Breast epithelium (tissue), 3 donors: ENCODE results near the gene PDK2.

ENCODE experiments used
- POLR2A ChIP-seq: fragments of 450-650 bp; IDR thresholded peaks from one replicate; pipeline ENCODE4 v1.6.1; 2016; ENCODE audit warnings: antibody characterized with exemption, mild to moderate bottlenecking, moderate library complexity
- POLR2AphosphoS5 ChIP-seq, 3 donors: sonication (generic); formaldehyde crosslinking; IDR thresholded peaks; one replicate each; pipeline ENCODE4 v1.6.1; 2017; ENCODE audit warnings: antibody characterized with exemption in 3 of 3
- TF ChIP-seq, protein P1 (sequence below), 3 donors: fragments of 450-650 bp; IDR thresholded peaks; one replicate each; pipeline ENCODE4 v1.5.1; 2016 to 2017; ENCODE audit warnings: antibody characterized with exemption in 3 of 3, mild to moderate bottlenecking in 3 of 3, moderate library complexity in 3 of 3

DNA sequence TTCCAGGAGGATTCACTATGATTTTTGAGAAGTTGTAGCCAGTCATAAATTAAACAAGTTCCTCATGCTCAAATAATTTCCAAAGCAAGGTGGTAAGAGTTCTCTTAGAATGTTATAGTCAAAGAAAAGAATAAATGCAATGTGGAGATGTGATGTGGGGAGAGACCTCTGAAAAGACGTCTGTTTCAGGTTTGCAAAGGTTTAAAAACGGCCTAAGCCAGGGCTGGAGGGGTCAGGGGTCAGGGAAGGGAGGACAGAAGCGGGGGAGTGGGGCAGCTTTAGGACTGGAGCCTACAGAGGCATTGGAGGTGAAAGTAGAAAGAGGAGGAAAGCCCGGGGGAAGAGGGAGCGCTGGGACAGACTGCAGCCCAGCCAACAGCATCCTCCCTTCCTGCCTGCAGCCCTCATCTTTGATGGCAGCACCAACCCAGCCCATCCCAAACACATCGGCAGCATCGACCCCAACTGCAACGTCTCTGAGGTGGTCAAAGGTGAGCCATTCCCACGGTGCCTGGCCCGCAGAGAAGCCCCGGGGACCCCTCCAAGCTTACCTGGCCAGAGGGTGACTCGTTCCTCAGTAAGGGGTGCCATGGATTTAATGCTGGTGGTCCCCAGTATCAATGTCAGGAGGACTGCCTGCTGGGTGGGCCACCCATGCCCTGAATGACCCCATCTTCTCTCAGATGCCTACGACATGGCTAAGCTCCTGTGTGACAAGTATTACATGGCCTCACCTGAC, 11.4 kb downstream of the PDK2 start:
- TF ChIP-seq, protein P1, sequence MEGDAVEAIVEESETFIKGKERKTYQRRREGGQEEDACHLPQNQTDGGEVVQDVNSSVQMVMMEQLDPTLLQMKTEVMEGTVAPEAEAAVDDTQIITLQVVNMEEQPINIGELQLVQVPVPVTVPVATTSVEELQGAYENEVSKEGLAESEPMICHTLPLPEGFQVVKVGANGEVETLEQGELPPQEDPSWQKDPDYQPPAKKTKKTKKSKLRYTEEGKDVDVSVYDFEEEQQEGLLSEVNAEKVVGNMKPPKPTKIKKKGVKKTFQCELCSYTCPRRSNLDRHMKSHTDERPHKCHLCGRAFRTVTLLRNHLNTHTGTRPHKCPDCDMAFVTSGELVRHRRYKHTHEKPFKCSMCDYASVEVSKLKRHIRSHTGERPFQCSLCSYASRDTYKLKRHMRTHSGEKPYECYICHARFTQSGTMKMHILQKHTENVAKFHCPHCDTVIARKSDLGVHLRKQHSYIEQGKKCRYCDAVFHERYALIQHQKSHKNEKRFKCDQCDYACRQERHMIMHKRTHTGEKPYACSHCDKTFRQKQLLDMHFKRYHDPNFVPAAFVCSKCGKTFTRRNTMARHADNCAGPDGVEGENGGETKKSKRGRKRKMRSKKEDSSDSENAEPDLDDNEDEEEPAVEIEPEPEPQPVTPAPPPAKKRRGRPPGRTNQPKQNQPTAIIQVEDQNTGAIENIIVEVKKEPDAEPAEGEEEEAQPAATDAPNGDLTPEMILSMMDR (IDR thresholded peaks at IDR 0.05): no peak
- TF ChIP-seq POLR2AphosphoS5 (IDR thresholded peaks at IDR 0.05) (no peak), POLR2A (no peak)
